Thyroid gland (tissue), 4 donors: ENCODE results near the gene ALPI.

Experiments
- CTCF ChIP-seq, 6 experiments: fragments of 200-600 bp in 3 of 6; fragments of 450-650 bp in 3 of 6; sonication (generic) in 3 of 6; IDR thresholded peaks; one replicate each; pipeline ENCODE4 v1.5.1; 2016 to 2019; ENCODE audit warnings: antibody characterized with exemption in 6 of 6, mild to moderate bottlenecking in 2 of 6, inconsistent platforms in 1 of 6, moderate library complexity in 1 of 6
- POLR2A ChIP-seq, 2 donors: fragments of 450-650 bp; IDR thresholded peaks; one replicate each; pipeline ENCODE4 v1.6.1; 2017; ENCODE audit warnings: antibody characterized with exemption in 2 of 2, mild to moderate bottlenecking in 2 of 2, moderate library complexity in 1 of 2

- TF ChIP-seq CTCF (IDR thresholded peaks at IDR 0.05): no peak
- no peak for TF ChIP-seq POLR2A (IDR thresholded peaks at IDR 0.05)
Measured at GRCh38 chr2:232441147-232441651, 14.8 kb upstream of the ALPI start.
